ENCODE measurements around the gene GAREM1. TPM values are rescaled to one million over a fixed set of nuclear protein-coding genes. Genes with fewer than 3 reads are reported as not detected.

Gene GAREM1
- total RNA-seq, 2 donors from 2014 or later: 15.3 to 20.1 TPM

GRCh38 chr18:32435631-32436500 lies 34.8 kb downstream of the GAREM1 start:
- no peak for DNase-seq
- Histone ChIP-seq H3K27ac (no peak overlapping the region), H3K27me3 (no peaks in the 10 kb centered on the region), H3K36me3 (no peaks in the 10 kb centered on the region), H3K9me3 (no peaks in the 10 kb centered on the region), H3K4me1 (no peaks in the 10 kb centered on the region), H3K4me3 (no peak overlapping the region), H3K9ac (ENCODE audit: low read depth in 2 of 2, low read length in 2 of 2) (no peak overlapping the region)
- TF ChIP-seq CTCF (IDR thresholded peaks at IDR 0.05): no peak
- intact Hi-C loops (cut with DNase I): no loop called here

DNA sequence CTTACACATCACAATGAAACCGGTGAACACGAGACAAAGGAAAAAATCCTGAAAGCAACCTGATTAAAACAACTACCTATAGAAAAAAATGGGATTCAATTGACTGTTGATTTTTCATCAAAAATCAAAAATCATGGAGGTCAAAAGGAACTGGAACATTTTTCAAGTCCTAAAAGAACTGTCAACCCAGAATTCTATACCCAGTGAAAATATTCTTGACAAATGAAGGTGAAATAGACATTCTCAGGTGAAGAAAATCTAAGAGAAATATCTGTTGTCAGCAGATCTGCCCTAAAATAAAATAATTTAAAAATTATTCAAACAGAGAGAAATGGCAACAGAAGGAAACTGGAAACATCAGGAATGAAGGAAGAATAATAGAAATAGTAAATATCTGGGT lies 38.9 kb downstream of the GAREM1 start:
- TF ChIP-seq CTCF (IDR thresholded peaks at IDR 0.05): no peak
- Histone ChIP-seq H3K27ac (no peak overlapping the region), H3K9me3 (no peaks in the 10 kb centered on the region), H3K27me3 (no peaks in the 10 kb centered on the region), H3K9ac (ENCODE audit: low read depth in 2 of 2, low read length in 2 of 2) (no peak overlapping the region), H3K4me3 (no peak overlapping the region), H3K36me3 (no peaks in the 10 kb centered on the region), H3K4me1 (no peaks in the 10 kb centered on the region)
- intact Hi-C loops (cut with DNase I): no loop called here
- no peak for DNase-seq

DNA sequence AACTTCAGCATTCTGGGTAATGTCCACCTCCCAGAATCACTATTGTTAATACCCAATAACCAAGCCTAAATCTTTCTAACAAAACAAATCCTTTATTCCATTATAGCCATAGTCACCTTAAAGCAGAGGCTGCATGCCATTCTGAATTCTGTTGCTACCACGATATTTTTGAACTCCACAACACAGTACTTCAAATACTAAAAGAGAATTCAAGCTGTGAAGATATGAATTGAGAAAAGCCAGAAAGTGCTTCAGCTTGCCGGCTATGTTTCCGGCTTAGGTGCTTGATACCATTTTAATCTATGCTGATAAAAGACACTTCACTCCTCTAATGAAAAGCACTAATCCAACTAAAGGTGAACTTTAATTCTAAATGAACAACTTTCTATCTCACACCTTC lies 41.3 kb downstream of the GAREM1 start:
- H3K4me1 ChIP-seq: no peaks in the 10 kb centered on the region

DNA sequence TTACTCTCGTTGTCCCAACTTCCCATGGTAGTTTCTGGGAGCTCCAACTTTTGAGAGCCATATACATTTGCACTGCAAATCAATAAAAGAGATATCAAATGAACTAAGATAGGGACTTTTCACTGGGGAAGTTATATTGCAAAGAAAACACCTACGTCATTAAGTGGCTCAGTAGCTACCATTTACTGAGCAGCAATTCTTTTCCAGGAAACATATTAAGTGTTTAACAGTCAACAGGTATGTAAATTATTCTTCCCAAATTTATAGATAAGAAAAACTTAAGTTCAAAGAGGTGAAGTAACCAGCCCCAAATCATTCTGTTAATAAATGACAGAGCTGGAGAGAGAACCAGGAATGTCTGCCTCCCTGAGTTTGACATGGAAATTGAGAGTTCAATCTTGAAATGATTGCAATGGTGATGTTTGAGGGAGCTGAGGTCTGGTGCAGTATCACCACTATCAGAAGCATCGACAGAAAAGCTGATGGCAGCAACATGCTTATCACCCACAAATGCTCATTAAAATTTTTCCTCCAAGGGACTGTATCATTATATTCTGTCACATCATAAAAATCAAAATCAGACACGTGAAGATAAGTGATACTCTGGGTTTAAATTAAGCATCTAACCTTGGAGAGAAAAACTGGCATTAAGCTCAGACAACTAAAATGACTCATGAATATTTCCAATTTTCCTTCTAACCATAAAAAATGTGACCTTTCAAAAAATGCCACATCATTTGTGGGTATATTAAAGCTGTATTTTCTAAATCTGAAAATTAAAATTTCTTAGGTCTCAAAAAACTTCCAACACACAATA lies 43.4 kb downstream of the GAREM1 start:
- no peaks in the 10 kb centered on the region for H3K9me3 ChIP-seq
- intact Hi-C loops (cut with DNase I): no loop called here
- H3K4me1 ChIP-seq: no peaks in the 10 kb centered on the region
- no peak overlapping the region for H3K9ac ChIP-seq (ENCODE audit: low read depth in 2 of 2, low read length in 2 of 2)
- TF ChIP-seq CTCF (IDR thresholded peaks at IDR 0.05): no peak
- no peak overlapping the region for H3K4me3 ChIP-seq
- H3K27me3 ChIP-seq: no peaks in the 10 kb centered on the region
- H3K36me3 ChIP-seq: no peaks in the 10 kb centered on the region
- DNase-seq: no peak
- H3K27ac ChIP-seq: no peak overlapping the region

More for the DNA sequence above, 41.3 kb downstream of the GAREM1 start:
- no peak overlapping the region for H3K27ac ChIP-seq
- H3K27me3 ChIP-seq: no peaks in the 10 kb centered on the region
- no peaks in the 10 kb centered on the region for H3K9me3 ChIP-seq
- H3K9ac ChIP-seq (ENCODE audit: low read depth in 2 of 2, low read length in 2 of 2): no peak overlapping the region
- no peaks in the 10 kb centered on the region for H3K36me3 ChIP-seq
- TF ChIP-seq CTCF (IDR thresholded peaks at IDR 0.05): no peak
- H3K4me3 ChIP-seq: no peak overlapping the region
- intact Hi-C loops (cut with DNase I): no loop called here
- DNase-seq: no peak

DNA sequence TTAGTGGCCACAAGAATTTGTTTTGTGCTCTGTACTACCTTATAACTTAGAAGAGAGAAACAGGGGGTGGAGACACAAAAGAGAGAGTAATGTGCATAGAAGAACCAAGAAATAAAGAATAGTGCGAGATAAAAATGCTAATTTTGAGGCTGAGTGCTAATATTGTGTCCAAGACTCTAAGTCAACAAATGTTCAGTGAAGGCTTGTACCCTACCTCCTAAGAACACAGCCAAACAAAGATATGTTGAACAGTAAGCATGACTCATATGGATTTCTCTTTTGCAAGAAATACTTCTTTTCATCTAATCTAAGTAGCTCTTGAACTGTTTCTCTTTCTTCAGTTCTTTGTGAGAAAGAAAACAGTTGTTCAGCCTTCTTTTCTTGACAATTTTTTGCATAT lies 45.2 kb downstream of the GAREM1 start:
- no peak overlapping the region for H3K4me3 ChIP-seq
- H3K27me3 ChIP-seq: no peaks in the 10 kb centered on the region
- H3K36me3 ChIP-seq: no peaks in the 10 kb centered on the region
- H3K9ac ChIP-seq (ENCODE audit: low read depth in 2 of 2, low read length in 2 of 2): no peak overlapping the region
- no peaks in the 10 kb centered on the region for H3K4me1 ChIP-seq
- no peaks in the 10 kb centered on the region for H3K9me3 ChIP-seq
- intact Hi-C loops (cut with DNase I): no loop called here
- no peak overlapping the region for H3K27ac ChIP-seq
- DNase-seq: no peak
- TF ChIP-seq CTCF (IDR thresholded peaks at IDR 0.05): no peak
